Stimulated activated CD4-positive, alpha-beta T cell treated with anti-CD3 and anti-CD28 coated beads, Interleukin-1b, Interleukin-23, amount 100 ng/mL, for 1 hour (primary cell): ENCODE data around the gene CYB5R2.

Experiments
- DNase-seq, 2 donors: peaks; one replicate each; pipeline ENCODE4 v3.0.0-alpha.2; 2020; ENCODE audit warnings: low read depth in 2 of 2

Gene CYB5R2

DNA sequence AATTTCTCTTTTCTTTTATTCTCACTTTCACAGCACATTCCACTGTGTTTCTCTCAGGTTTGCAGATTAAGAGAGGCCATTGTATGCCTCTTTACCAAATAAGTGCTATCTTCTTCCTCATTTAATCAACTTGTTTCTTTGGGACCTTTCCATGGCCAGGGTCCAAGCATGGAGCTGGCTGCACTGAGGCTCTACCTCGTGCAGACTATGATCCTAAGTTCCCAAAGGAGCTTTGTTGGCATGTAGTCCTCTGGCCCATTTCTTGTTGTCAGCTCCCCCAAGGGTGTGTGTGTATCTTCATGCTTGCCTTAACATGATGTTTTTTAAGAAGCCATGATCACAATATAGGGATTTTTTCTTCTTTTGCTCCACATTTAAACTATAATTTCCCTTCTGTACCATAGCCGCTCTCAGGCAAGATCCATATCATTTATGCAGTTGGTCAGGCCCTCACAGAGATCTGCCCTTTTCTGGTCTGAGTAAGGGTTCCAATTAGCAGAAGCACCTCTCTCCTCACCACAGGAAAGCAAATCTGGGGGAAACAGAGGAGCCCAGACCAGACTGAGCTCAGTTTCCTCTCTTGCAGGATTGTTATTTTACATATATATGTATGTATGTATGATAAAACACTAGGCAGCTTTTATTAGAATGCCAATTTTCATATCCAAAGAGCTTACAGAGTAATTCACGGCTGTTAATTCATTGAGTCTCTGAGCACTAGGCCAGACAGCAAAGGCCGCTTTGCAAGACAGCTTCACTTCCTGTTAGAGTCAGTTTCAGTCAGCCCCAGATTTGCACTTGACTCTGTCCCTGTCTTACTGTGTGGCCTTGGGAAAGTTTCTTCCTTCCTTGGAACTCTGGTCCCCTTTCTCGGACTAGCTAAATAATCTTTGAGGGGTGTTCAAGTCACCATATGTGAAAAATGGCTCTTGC lies 34.3 kb downstream of the CYB5R2 start:
- DNase-seq, result no peak

- DNase-seq, result no peak
These were observed 35.7 kb downstream of the CYB5R2 start for GRCh38 chr11:7637447-7638157.

- DNase-seq, result no peak
These were observed 37.0 kb downstream of the CYB5R2 start for GRCh38 chr11:7636350-7636749.

DNA sequence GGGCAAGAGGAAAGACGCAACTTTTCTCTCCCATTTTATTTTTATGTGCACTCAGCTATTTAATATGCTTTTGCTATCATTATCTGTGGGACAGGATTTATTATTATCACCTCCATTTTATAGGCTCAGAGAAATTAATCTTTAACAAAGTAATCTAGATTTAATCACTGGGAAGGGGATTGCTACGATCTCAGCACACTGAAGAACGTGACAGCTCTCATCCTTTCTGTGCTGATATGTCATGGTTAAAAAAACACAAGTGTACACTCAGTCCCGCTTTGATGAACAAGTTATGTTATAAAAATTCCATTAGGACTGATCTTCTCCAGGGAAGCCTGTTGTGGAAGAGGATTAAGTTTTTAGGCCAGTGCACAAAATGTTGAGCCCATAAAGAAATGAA lies 37.6 kb downstream of the CYB5R2 start:
- no peak for DNase-seq

DNA sequence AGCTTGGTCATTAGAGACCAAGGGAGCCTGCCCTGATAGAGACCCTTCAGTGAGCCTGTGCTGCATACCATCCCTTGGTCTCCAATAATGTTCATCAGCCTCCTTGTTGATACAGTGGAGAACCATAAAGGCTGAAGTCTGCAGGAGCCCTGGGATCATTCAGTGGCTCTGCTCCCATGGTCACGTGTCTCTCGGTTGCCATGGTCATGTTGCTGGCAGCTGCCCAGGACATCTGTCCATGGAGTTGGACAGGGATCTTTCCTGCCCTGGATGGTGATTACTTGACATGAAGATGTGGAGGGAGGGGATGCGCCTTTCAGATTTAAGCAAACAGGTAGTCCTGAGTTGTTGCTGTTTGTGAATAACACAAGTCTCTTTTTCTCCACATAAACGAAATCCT lies 38.2 kb downstream of the CYB5R2 start:
- DNase-seq, result no peak

DNA sequence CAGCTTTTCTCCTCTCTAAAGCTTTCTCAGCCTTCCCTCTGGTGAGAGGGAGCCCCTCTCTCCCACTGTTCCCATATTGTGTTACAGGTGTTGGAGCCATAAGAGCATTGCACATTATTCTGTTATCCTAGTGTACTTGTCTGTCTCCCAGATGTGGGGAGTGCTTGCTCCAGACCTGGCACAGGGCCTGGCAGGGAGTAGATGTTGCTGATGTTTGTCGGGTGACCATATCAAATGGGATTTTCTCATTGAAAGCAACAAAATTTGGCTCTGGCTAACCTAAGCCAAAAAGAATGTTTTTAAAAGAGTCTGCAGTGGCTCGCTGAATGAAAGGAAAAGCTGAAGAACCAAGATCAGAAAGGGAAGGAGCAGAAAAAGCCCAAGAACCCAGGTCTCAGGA lies 41.1 kb downstream of the CYB5R2 start:
- DNase-seq, result no peak

- no peak for DNase-seq
These were observed 43.3 kb downstream of the CYB5R2 start for GRCh38 chr11:7630002-7630401.

GRCh38 chr11:7628660-7629059 lies 44.6 kb downstream of the CYB5R2 start:
- no peak for DNase-seq

DNA sequence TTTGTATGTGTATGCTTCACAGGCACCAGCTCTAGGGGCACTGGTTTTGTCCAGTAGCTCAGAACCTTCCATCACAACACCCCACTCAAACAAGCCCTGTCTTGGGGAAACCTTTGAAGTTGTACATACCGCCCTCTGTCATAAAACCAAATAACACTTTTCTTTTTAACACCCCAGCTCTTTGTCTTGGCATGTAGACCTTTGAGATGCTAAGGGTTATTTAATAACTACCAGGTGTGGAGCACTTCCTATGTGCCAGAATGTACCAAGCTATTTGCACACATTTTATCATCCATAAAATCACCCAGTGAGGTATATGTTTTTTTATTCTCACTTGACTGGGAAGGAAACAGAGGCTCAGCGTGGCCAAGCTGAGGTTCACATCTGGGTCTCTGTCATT lies 50.6 kb downstream of the CYB5R2 start:
- no peak for DNase-seq

DNA sequence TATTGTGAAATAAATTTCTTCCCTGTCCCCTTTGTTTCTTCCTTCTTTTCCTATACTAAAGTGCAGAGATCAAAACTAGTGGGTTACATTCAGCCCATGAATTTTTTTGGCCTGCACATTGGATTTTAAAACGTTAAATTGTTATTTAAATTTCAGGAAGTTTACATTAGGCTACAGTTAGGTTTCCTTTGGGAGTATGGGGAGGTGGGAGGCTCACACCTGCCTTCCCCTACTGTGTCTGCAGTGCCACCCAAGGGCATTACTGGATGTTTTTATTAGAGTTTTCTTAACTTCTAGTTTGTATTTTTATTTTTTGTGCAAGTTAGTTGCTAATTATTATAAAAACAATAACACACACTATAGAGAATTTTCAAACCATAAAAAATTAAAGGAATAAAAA lies 51.7 kb downstream of the CYB5R2 start:
- DNase-seq, result no peak

- DNase-seq, result no peak
These were observed 52.2 kb downstream of the CYB5R2 start for GRCh38 chr11:7621090-7621489.

- DNase-seq, result no peak
These were observed 54.0 kb downstream of the CYB5R2 start for GRCh38 chr11:7619322-7619721.

GRCh38 chr11:7617032-7617431 lies 56.3 kb downstream of the CYB5R2 start:
- DNase-seq, result no peak
